Activated T-helper 17 cell treated with anti-CD3 and anti-CD28 coated beads, Interleukin-2, amount 50 U/mL, for 72 hours (primary cell): ENCODE data around the gene GRHPR. TPM values are rescaled to one million over a fixed set of nuclear protein-coding genes. Genes with fewer than 3 reads are reported as not detected.
"Not testable (repeated sequence)": the region's sequence is repeated elsewhere in the genome, so short reads cannot be mapped to it uniquely, and the experiment has no call there.

ENCODE experiments used
- ATAC-seq: fragments of 150-1000 bp; cut with Tn5 transposase; replicated peaks from 2 replicates; pipeline ENCODE4 v1.10.0; 2021; ENCODE audit warnings: mild to moderate bottlenecking, moderate library complexity
- H3K27ac Mint-ChIP-seq: one replicate; pipeline ENCODE4 v1.8.0; 2022; ENCODE audit warnings: mixed read lengths
- H3K27me3 Mint-ChIP-seq: one replicate; pipeline ENCODE4 v1.8.0; 2022; ENCODE audit warnings: mixed read lengths
- H3K36me3 Mint-ChIP-seq: one replicate; pipeline ENCODE4 v1.8.0; 2022; ENCODE audit warnings: low read depth, mild to moderate bottlenecking, mixed read lengths
- H3K4me1 Mint-ChIP-seq: one replicate; pipeline ENCODE4 v1.8.0; 2022; ENCODE audit warnings: mixed read lengths
- H3K4me3 Mint-ChIP-seq: one replicate; pipeline ENCODE4 v1.8.0; 2022; ENCODE audit warnings: mild to moderate bottlenecking, mixed read lengths
- H3K9me3 Mint-ChIP-seq: one replicate; pipeline ENCODE4 v1.8.0; 2022; ENCODE audit warnings: mixed read lengths
- total RNA-seq, 2 donors: library from RNA; stranded (reverse); gene quantifications; one replicate each; pipeline ENCODE4 v1.2.3, GENCODE V29; 2022

GRHPR gene
- total RNA-seq, 2 donors from 2014 or later, result 46.4 to 47.0 TPM

DNA sequence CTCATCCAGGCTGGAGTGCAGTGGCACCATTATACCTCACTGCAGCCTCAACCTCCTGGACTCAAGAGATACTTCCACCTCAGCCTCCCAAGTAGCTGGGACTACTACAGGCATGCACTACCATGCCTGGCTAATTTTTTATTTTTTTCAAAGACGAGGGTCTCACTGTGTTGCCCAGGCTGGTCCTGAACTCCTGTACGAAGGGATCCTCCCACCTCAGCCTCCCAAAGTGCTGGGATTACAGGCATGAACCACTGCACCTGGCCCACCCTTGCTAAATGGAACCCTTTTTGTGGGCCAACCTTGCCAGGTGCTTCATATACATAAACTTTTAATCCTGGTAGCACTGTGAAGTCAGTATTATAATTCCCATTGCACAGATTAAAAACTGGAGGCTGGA is 1.0 kb downstream of the GRHPR start:
- no peak for ATAC-seq
- peak overlapping the region; percentile 98 for H3K27ac Mint-ChIP-seq
- H3K9me3 Mint-ChIP-seq, result no peaks in the 10 kb centered on the region
- H3K27me3 Mint-ChIP-seq, result no peaks in the 10 kb centered on the region
- H3K4me1 Mint-ChIP-seq, result peaks cover 7% of the 10 kb centered on the region
- peak overlapping the region; percentile 96 for H3K4me3 Mint-ChIP-seq
- peaks cover 30% of the 10 kb centered on the region for H3K36me3 Mint-ChIP-seq

DNA sequence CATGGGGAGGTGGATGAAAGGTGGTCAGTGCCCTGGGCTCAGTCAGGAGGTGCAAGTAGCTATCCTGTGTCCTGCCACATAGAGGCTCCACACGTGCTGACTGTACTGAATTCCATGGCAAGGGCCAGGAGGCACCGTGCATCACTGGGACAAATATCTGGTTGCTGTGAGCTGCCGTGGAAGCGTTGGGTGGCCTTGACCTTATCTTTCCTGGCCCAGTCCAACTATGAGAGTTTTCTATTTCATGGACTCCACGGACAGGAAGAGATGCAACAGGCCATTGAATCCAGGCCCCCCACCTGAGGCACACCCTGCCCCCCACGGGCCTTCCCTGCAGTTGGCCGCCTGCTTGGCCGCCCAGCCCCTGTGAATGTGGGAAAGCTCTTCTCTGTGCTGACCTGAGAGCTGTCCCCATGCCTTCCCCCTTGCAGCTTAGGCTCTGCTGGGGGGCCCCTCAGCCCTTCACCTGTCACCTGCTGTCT is 1.7 kb downstream of the GRHPR start:
- ATAC-seq, result no peak
- Mint-ChIP-seq H3K27ac (no peak overlapping the region), H3K4me3 (peak overlapping the region; percentile 96), H3K36me3 (peaks cover 34% of the 10 kb centered on the region), H3K27me3 (no peaks in the 10 kb centered on the region), H3K9me3 (no peaks in the 10 kb centered on the region), H3K4me1 (peaks cover 7% of the 10 kb centered on the region)

DNA sequence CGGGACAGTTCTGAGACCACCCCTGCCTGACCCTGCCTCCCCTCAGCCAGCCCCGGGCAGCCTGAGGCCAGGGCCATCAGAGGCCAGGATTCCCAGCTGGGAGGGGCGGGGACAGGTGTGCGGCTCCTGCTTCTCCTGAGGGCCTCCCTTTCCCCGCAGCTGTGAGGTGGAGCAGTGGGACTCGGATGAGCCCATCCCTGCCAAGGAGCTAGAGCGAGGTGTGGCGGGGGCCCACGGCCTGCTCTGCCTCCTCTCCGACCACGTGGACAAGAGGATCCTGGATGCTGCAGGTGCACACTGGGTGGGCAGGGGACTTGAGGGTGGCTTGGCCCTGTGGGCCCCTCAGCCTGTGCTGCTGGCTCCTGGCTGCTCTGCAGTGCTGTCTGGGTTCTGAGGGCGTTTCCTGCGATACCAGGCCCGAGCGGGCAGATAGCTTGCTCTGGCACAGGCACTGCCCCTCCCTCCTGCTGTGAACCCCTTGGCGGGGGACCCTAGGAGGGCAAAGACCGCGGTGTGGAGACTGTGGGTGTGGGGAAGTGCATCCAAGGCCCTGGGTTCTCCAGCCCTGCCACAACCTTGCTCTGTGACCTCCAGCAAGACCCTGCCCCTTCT is 2.3 kb downstream of the GRHPR start:
- no peaks in the 10 kb centered on the region for H3K9me3 Mint-ChIP-seq

DNA sequence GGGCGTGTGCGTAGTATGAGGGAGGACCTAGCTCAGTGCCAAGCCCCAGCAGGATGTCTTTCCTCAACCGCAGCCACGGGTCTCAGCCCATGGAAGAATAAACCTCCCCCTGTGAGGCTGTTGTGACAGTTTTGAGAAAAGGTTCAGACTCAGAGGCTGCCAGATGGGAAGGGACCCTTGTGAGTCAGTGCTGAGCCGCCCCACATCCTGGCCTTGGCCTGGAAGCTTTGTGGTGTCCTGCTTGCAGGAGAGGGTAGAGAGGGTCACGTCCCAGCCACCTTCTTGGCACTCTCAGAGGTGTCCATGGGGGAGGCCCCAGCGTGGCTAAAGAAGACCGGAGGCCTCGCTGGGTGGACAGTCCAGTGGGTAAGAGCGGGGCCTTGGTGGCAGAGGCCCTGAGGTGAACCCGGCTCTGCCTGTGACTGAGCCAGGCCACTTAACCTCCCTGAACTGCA is 2.8 kb downstream of the GRHPR start:
- Mint-ChIP-seq H3K4me3 (no peak overlapping the region), H3K4me1 (peaks cover 7% of the 10 kb centered on the region), H3K27me3 (no peaks in the 10 kb centered on the region), H3K9me3 (no peaks in the 10 kb centered on the region), H3K36me3 (peaks cover 34% of the 10 kb centered on the region), H3K27ac (peak overlapping the region; percentile 33)
- no peak for ATAC-seq

More for the DNA sequence above, 2.3 kb downstream of the GRHPR start:
- no peak for ATAC-seq
- H3K4me3 Mint-ChIP-seq, result no peak overlapping the region
- peaks cover 34% of the 10 kb centered on the region for H3K36me3 Mint-ChIP-seq
- no peaks in the 10 kb centered on the region for H3K27me3 Mint-ChIP-seq
- peaks cover 7% of the 10 kb centered on the region for H3K4me1 Mint-ChIP-seq
- H3K27ac Mint-ChIP-seq, result no peak overlapping the region

DNA sequence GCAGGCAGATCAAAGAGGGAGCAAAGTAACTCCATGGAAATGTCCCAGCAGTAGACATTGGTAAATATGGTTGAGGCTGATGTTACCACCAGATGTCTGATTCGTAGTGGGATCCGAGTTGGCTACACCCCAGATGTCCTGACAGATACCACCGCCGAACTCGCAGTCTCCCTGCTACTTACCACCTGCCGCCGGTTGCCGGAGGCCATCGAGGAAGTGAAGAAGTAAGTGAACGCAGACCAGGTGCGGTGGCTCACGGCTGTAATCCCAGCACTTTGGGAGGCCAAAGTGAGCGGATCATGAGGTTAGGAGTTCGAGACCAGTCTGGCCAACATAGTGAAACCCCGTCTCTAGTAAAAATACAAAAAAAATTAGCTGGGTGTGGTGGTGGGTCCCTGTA is 3.9 kb downstream of the GRHPR start:
- H3K36me3 Mint-ChIP-seq, result peaks cover 37% of the 10 kb centered on the region
- H3K4me1 Mint-ChIP-seq, H3K9me3 Mint-ChIP-seq, H3K27ac Mint-ChIP-seq, H3K4me3 Mint-ChIP-seq, ATAC-seq, H3K27me3 Mint-ChIP-seq: not testable (repeated sequence)

DNA sequence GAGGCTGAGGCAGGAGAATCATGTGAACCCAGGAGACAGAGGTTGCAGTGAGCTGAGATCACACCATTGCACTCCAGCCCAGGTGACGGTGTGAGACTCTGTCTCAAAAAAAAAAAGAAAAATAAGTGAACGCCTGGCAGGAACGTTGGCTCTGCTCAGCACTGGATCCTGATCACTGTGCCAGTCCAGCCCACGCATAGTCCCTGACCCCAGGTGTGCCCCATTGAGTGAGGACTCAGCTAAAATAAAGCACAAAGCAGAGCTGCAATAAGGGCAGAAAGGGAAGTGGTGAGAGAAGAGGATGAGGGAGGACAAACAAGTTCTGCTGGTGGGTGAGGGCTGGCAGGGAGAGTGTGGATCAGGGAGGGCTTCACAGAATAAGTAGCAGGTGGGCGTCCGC is 4.3 kb downstream of the GRHPR start:
- no peak overlapping the region for H3K27ac Mint-ChIP-seq
- no peak for ATAC-seq
- peaks cover 40% of the 10 kb centered on the region for H3K36me3 Mint-ChIP-seq
- H3K27me3 Mint-ChIP-seq, result no peaks in the 10 kb centered on the region
- no peak overlapping the region for H3K4me3 Mint-ChIP-seq
- peaks cover 6% of the 10 kb centered on the region for H3K4me1 Mint-ChIP-seq
- H3K9me3 Mint-ChIP-seq, result no peaks in the 10 kb centered on the region

DNA sequence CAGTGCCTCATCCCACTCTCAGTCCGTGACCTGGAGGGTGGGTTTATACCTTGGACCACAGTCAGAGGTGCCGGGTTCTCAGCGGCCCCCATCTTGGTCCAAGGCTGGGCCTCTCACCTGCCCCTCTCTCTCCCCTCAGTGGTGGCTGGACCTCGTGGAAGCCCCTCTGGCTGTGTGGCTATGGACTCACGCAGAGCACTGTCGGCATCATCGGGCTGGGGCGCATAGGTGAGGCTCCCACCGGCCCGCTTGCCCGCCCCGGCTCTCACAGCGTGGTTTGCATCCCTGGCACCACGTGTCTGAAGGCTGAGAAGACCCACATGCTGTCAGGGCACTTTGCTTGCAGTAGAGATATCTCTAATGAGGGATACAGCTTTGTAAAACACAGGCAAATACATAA is 5.8 kb downstream of the GRHPR start:
- Mint-ChIP-seq H3K4me1 (no peaks in the 10 kb centered on the region), H3K36me3 (peaks cover 49% of the 10 kb centered on the region), H3K27ac (no peak overlapping the region), H3K4me3 (no peak overlapping the region), H3K9me3 (no peaks in the 10 kb centered on the region), H3K27me3 (no peaks in the 10 kb centered on the region)
- ATAC-seq, result no peak

DNA sequence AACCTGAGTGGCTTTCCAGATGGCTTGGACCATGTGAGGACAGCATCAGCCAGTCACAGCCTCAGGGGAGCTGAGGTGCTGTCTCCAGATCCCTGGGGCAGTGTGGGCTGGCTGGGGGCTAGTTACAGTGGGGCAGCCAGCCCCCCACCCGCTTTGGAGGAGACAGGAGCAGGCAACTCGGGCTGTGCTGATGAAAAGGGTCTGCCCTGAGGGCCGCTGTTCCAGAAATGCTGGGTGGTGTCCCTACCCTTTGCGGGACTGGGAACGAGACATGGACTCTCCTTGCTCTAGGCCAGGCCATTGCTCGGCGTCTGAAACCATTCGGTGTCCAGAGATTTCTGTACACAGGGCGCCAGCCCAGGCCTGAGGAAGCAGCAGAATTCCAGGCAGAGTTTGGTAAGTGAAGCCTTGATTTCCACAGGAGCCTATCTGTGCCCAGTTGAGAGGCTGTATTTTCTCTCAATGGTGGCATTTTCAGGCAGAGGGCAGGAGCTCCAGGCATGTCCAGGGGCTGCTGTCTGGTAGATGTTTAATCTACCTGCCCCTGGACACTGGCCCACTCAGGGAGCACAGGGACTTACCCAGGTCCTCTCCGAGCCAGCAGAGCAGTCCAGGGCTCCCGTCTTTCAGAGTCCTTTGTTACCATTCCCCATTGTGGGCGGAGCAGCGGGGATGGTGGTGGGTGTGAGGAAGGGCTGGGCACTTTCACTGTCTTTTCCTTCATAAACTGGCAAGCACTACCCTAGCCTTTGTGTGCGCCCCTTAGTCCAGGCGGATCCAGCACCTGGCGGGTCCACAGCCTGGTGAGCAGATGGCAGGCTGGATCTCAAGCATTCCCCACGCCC is 7.2 kb downstream of the GRHPR start:
- H3K4me3 Mint-ChIP-seq, result no peak overlapping the region
- no peaks in the 10 kb centered on the region for H3K4me1 Mint-ChIP-seq
- H3K36me3 Mint-ChIP-seq, result peaks cover 55% of the 10 kb centered on the region
- no peak for ATAC-seq
- no peak overlapping the region for H3K27ac Mint-ChIP-seq
- no peaks in the 10 kb centered on the region for H3K27me3 Mint-ChIP-seq
- H3K9me3 Mint-ChIP-seq, result no peaks in the 10 kb centered on the region

DNA sequence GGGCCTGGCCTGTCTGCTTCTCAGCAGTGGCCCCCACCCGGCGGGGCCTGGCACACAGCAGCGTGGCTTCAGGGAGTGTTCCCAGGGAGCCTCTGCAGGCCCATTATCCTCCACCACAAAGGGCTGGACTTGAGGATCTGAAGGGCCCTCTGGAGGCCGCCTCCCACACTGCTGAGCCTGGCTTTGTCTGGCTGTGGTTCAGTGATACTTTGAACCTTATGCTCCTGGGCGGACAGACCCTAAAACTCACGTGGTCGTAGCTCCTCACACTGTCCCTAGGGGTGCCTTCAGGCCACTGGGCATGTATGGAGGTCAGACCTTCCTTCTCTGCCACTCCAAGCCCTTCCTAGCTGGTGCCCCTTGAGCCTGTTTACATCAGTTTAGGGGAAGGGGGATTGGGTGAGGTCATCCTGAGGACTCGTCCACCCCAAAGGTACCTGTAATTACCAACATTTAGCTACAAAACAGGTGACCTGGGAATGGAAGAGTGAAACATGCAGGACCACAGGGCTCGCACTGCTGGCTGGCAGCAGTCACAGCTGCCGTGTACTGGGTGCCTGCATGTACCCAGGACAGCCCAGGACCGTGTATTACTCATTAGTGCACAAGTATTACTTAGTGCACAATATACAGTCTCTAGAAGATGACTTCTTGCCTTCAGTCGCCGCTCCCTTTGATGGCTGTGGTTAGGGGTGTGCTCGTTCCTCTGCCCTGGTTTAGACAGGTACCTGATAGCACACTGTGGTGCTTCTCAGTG is 8.5 kb downstream of the GRHPR start:
- H3K36me3 Mint-ChIP-seq, result peaks cover 64% of the 10 kb centered on the region
- ATAC-seq, result no peak
- peak overlapping the region; percentile 20 for H3K27ac Mint-ChIP-seq
- no peak overlapping the region for H3K4me3 Mint-ChIP-seq
- no peaks in the 10 kb centered on the region for H3K4me1 Mint-ChIP-seq
- H3K9me3 Mint-ChIP-seq, result no peaks in the 10 kb centered on the region
- H3K27me3 Mint-ChIP-seq, result no peaks in the 10 kb centered on the region

DNA sequence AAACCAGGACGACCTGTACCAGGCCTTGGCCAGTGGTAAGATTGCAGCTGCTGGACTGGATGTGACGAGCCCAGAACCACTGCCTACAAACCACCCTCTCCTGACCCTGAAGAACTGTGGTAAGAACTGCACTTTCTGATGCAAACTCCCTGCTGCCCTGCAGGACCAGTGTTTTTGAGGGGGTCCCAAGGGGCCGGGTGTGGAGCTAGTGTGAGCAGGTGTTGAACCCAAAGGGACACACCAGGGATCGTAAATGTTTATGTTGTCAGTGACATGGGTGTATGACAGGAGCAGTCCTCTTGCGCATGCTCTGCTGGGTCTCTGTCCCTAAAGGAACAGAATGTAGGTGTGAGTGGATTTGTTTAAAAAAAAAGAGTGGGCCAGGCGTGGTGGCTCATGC is 9.5 kb downstream of the GRHPR start:
- H3K4me3 Mint-ChIP-seq, result no peak overlapping the region

DNA sequence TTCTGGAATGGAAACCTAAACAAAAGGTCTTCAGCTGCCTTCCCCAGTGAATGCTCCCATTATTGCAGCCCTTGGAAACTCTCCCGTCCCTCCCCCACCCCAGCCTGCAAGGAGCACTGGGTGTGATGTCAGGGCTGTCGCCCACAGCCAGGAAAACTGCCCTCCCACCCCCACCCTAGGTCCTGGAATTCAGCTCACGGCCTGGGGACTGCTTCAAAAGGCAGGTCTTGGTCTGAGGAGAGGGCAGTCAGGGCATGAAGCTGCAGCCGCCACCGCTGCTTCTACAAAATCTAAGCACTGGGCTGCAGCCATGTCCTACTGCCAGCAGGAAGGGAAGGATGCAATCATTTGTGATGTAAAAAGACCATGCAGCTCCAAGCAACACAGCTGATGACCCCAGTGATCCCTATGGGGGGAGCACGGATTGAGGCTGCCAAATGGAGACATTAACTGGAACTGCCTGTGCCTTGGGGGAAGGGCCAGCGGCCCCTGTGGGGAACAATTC is 11.4 kb downstream of the GRHPR start:
- Mint-ChIP-seq H3K4me1 (no peaks in the 10 kb centered on the region), H3K4me3 (no peak overlapping the region), H3K27me3 (no peaks in the 10 kb centered on the region), H3K27ac (no peak overlapping the region), H3K36me3 (peaks cover 64% of the 10 kb centered on the region), H3K9me3 (no peaks in the 10 kb centered on the region)
- ATAC-seq, result no peak

More for the DNA sequence above, 9.5 kb downstream of the GRHPR start:
- Mint-ChIP-seq H3K27me3 (no peaks in the 10 kb centered on the region), H3K4me1 (no peaks in the 10 kb centered on the region), H3K27ac (no peak overlapping the region), H3K36me3 (peaks cover 64% of the 10 kb centered on the region), H3K9me3 (no peaks in the 10 kb centered on the region)
- no peak for ATAC-seq

DNA sequence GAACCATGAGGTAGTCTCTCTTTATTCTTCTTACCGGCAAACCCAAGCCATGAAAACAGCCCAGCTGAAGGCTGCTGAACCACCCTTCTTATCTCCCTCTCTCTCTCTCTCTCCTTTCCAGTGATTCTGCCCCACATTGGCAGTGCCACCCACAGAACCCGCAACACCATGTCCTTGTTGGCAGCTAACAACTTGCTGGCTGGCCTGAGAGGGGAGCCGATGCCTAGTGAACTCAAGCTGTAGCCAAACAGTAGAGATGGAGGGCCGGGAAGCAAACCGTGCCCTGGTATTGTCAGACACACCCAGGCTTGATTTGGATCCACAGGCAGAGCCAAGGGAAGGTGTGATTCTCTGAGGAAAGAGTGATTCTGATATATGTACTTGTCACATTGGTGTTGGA is 14.0 kb downstream of the GRHPR start:
- Mint-ChIP-seq H3K4me1 (no peaks in the 10 kb centered on the region), H3K36me3 (peaks cover 86% of the 10 kb centered on the region), H3K4me3 (no peak overlapping the region), H3K27me3 (no peaks in the 10 kb centered on the region), H3K27ac (no peak overlapping the region), H3K9me3 (no peaks in the 10 kb centered on the region)
- ATAC-seq, result no peak

DNA sequence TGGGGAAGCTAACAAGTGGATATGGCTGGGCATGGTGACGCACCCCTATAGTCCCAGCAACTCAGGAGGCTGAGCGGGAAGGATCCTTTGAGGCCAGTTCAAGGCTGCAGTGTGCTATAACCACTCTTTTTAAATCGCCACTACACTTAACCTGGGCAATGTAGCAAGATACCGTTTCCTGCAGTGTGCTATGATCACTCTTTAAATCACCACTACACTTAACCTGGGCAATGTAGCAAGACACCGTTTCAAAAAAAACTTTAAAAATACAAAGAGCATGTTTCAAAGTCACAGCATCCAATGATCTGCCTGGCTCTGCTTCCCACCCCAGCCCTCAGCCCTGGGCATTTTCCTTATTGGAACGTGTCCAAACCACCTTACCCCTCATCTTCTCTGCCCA is 14.5 kb downstream of the GRHPR start:
- H3K36me3 Mint-ChIP-seq, result peaks cover 89% of the 10 kb centered on the region
- H3K4me1 Mint-ChIP-seq, result no peaks in the 10 kb centered on the region
- no peaks in the 10 kb centered on the region for H3K27me3 Mint-ChIP-seq
- H3K9me3 Mint-ChIP-seq, result no peaks in the 10 kb centered on the region
- no peak for ATAC-seq
- H3K27ac Mint-ChIP-seq, result no peak overlapping the region
- no peak overlapping the region for H3K4me3 Mint-ChIP-seq

DNA sequence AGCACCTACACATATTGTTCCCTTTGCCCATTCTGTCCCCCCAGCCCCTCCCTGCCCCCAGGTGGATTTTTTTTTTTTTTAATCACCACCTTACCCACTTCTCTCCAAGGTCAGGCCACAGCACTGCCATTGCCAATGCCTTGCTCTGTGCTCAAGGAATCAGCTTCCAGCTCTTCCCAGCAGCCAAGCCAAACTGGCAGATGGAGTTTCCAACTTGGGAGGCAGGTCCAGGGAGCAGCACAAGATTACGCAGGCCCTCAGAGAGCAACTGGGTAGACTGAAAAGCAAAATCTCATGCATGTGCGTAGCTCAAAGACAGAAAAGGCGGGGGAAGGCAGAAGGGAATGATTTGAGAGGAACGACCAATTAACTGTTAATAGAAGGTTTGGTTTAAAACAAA is 15.1 kb downstream of the GRHPR start:
- Mint-ChIP-seq H3K9me3 (no peaks in the 10 kb centered on the region), H3K27me3 (no peaks in the 10 kb centered on the region), H3K4me3 (no peak overlapping the region), H3K27ac (no peak overlapping the region), H3K36me3 (peaks cover 91% of the 10 kb centered on the region), H3K4me1 (no peaks in the 10 kb centered on the region)
- ATAC-seq, result no peak
